HFF-Myc (cell line): Measurements from ENCODE around the gene LRPAP1.

Experiments used
- DNase-seq: peaks from one replicate; pipeline ENCODE4 v3.0.0-alpha.2; 2011; ENCODE audit warnings: low read depth; ENCODE audit errors: extremely low read depth
- H3K4me3 ChIP-seq: replicated peaks from 2 replicates; pipeline ENCODE4 v1.5.1; 2011; ENCODE audit warnings: low read depth, mild to moderate bottlenecking, control low read depth, low read length
- CTCF ChIP-seq: IDR thresholded peaks from 2 replicates; pipeline ENCODE4 v1.5.1; 2012; ENCODE audit warnings: mild to moderate bottlenecking, low read depth, low read length, control low read depth; ENCODE audit errors: missing control alignments

The LRPAP1 gene

GRCh38 chr4:3527914-3528876 lies 4.0 kb downstream of the LRPAP1 start:
- DNase-seq = no peak
- no peak overlapping the region for H3K4me3 ChIP-seq

GRCh38 chr4:3527101-3527913 lies 4.9 kb downstream of the LRPAP1 start:
- no peak overlapping the region for H3K4me3 ChIP-seq
- TF ChIP-seq CTCF = no peak
- no peak for DNase-seq

More at GRCh38 chr4:3527914-3528876, 4.0 kb downstream of the LRPAP1 start:
- no peak for TF ChIP-seq CTCF

GRCh38 chr4:3526456-3526855 lies 5.8 kb downstream of the LRPAP1 start:
- no peak for TF ChIP-seq CTCF
- no peak for DNase-seq
- no peak overlapping the region for H3K4me3 ChIP-seq

GRCh38 chr4:3525532-3526430 lies 6.4 kb downstream of the LRPAP1 start:
- no peak for DNase-seq
- TF ChIP-seq CTCF = no peak

GRCh38 chr4:3524920-3525319 lies 7.3 kb downstream of the LRPAP1 start:
- TF ChIP-seq CTCF = no peak
- H3K4me3 ChIP-seq = no peak overlapping the region
- DNase-seq = no peak

More at GRCh38 chr4:3525532-3526430, 6.4 kb downstream of the LRPAP1 start:
- H3K4me3 ChIP-seq = no peak overlapping the region

GRCh38 chr4:3524349-3524748 lies 7.9 kb downstream of the LRPAP1 start:
- no peak overlapping the region for H3K4me3 ChIP-seq
- no peak for TF ChIP-seq CTCF
- no peak for DNase-seq
